Neural progenitor cell (in vitro differentiated cells): ENCODE data around the gene TBCA. TPM values are rescaled to one million over a fixed set of nuclear protein-coding genes. Genes with fewer than 3 reads are reported as not detected.

Experiments used
- DNase-seq: peaks from one replicate; pipeline ENCODE4 v3.0.0-alpha.2; 2016; ENCODE audit warnings: low spot score
- H2AFZ ChIP-seq: fragments of 200-600 bp; sonication (generic); replicated peaks from 2 replicates; pipeline ENCODE4 v1.6.1; 2016; ENCODE audit warnings: antibody characterized with exemption
- H3F3A ChIP-seq: fragments of 200-600 bp; sonication (generic); 2 replicates; pipeline ENCODE4 v1.6.1; 2016; ENCODE audit warnings: antibody characterized with exemption, low read depth
- H3K27ac ChIP-seq: fragments of 200-600 bp; sonication (generic); 2 replicates; pipeline ENCODE4 v1.5.1; 2016; ENCODE audit warnings: mild to moderate bottlenecking
- H3K27me3 ChIP-seq: fragments of 200-600 bp; sonication (generic); 2 replicates; pipeline ENCODE4 v1.6.1; 2016; ENCODE audit warnings: mild to moderate bottlenecking, moderate library complexity
- H3K36me3 ChIP-seq: fragments of 200-600 bp; sonication (generic); 2 replicates; pipeline ENCODE4 v1.5.1; 2016
- H3K4me1 ChIP-seq: fragments of 200-600 bp; sonication (generic); 2 replicates; pipeline ENCODE4 v1.6.1; 2016; ENCODE audit warnings: mixed run types
- H3K4me2 ChIP-seq: fragments of 200-600 bp; sonication (generic); 2 replicates; pipeline ENCODE4 v1.6.1; 2016
- H3K4me3 ChIP-seq: fragments of 200-600 bp; sonication (generic); 2 replicates; pipeline ENCODE4 v1.5.1; 2016
- H3K79me2 ChIP-seq: fragments of 200-600 bp; sonication (generic); 2 replicates; pipeline ENCODE4 v1.6.1; 2016; ENCODE audit warnings: low read depth
- H3K9ac ChIP-seq: fragments of 200-600 bp; sonication (generic); 2 replicates; pipeline ENCODE4 v1.6.1; 2016
- H3K9me3 ChIP-seq: fragments of 200-600 bp; sonication (generic); 2 replicates; pipeline ENCODE4 v1.5.1; 2016; ENCODE audit warnings: low read depth
- H4K20me1 ChIP-seq: fragments of 200-600 bp; sonication (generic); 2 replicates; pipeline ENCODE4 v1.6.1; 2016; ENCODE audit warnings: low read depth
- H3K27ac Mint-ChIP-seq: 3 replicates; pipeline ENCODE4 v1.8.0; 2021; ENCODE audit warnings: mixed read lengths
- H3K27me3 Mint-ChIP-seq: 2 replicates; pipeline ENCODE4 v1.8.0; 2022; ENCODE audit warnings: low read depth, mild to moderate bottlenecking, inconsistent platforms, moderate library complexity, mixed read lengths; ENCODE audit not compliant: insufficient read depth
- H3K36me3 Mint-ChIP-seq: 3 replicates; pipeline ENCODE4 v1.8.0; 2021; ENCODE audit warnings: mixed read lengths
- H3K4me1 Mint-ChIP-seq: 3 replicates; pipeline ENCODE4 v1.8.0; 2021; ENCODE audit warnings: mixed read lengths
- H3K4me3 Mint-ChIP-seq: 3 replicates; pipeline ENCODE4 v1.8.0; 2021; ENCODE audit warnings: mild to moderate bottlenecking, moderate library complexity, mixed read lengths
- H3K9me3 Mint-ChIP-seq: 3 replicates; pipeline ENCODE4 v1.8.0; 2020; ENCODE audit warnings: mixed read lengths
- EZH2 ChIP-seq: fragments of 200-600 bp; sonication (generic); IDR thresholded peaks from 2 replicates; pipeline ENCODE4 v1.6.1; 2017; ENCODE audit warnings: antibody characterized with exemption, mild to moderate bottlenecking, moderate library complexity
- EZH2phosphoT487 ChIP-seq: fragments of 200-600 bp; sonication (generic); IDR thresholded peaks from 2 replicates; pipeline ENCODE4 v1.6.1; 2017; ENCODE audit warnings: antibody characterized with exemption
- total RNA-seq: library from RNA; depleted of rRNA; stranded (reverse); fragments of >200 nt; gene quantifications from 2 replicates; pipeline ENCODE4 v1.2.3, GENCODE V29; 2015; ENCODE audit warnings: low replicate concordance
- TF ChIP-seq, protein P1 (sequence below): fragments of 200-600 bp; sonication (generic); IDR thresholded peaks from 2 replicates; pipeline ENCODE4 v1.5.1; 2017; ENCODE audit warnings: antibody characterized with exemption, mild to moderate bottlenecking

TBCA gene
- total RNA-seq, 1 donor from 2014 or later = 270 TPM

DNA sequence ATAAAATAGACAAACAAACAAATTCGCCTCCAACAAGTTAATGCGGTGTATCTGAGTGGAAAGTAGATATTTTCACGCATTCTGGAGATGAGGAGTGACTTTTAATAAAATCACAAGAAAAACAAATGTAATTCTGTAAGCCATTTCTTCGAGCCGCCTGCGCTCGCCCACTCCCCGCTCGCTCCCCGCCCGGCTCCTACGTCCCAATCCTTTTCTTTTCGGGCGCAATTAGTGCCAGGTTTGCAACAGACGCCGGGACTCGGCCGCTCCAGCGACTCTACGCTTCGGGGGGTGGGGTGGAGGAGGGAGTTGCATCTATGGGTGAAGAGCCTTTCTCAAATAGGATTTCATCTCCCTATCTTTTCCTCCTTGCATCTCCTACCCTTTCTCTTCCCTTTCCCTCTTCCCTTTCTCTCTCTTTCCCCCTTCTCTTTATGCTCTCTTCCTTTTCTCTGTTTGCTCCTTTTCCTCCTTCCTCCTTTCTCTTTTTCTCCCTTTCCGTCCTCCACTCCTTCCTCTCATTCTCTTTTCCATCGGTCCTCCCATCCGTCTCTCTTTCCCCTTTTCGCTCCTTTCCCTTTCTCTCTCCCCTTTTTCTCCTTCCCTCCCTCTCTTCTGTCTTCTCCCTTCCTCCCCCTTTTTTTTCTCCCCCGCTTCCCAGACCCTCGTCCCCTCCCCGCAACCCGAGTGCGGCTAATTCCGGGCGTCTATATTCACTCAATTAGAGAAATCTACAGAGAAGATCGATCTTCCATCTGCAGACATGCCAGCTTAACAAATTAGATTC is 131.6 kb downstream of the TBCA start:
- peaks cover 93% of the 10 kb centered on the region for H3K27me3 Mint-ChIP-seq
- TF ChIP-seq EZH2phosphoT487 = peak; percentile 72
- TF ChIP-seq, protein P1, sequence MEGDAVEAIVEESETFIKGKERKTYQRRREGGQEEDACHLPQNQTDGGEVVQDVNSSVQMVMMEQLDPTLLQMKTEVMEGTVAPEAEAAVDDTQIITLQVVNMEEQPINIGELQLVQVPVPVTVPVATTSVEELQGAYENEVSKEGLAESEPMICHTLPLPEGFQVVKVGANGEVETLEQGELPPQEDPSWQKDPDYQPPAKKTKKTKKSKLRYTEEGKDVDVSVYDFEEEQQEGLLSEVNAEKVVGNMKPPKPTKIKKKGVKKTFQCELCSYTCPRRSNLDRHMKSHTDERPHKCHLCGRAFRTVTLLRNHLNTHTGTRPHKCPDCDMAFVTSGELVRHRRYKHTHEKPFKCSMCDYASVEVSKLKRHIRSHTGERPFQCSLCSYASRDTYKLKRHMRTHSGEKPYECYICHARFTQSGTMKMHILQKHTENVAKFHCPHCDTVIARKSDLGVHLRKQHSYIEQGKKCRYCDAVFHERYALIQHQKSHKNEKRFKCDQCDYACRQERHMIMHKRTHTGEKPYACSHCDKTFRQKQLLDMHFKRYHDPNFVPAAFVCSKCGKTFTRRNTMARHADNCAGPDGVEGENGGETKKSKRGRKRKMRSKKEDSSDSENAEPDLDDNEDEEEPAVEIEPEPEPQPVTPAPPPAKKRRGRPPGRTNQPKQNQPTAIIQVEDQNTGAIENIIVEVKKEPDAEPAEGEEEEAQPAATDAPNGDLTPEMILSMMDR = no peak
- TF ChIP-seq EZH2 = peak; percentile 92
- peaks cover 63% of the 10 kb centered on the region for H4K20me1 ChIP-seq
- peaks cover 5% of the 10 kb centered on the region for H3K9me3 Mint-ChIP-seq
- peaks cover 100% of the 10 kb centered on the region for H3K27me3 ChIP-seq
- H3K79me2 ChIP-seq = no peaks in the 10 kb centered on the region
- no peak overlapping the region for H3K27ac Mint-ChIP-seq
- no peaks in the 10 kb centered on the region for H3K36me3 Mint-ChIP-seq
- H3K4me1 ChIP-seq = peaks cover 57% of the 10 kb centered on the region
- no peak overlapping the region for H3K9ac ChIP-seq
- peaks cover 33% of the 10 kb centered on the region for H3K4me1 Mint-ChIP-seq
- peak overlapping the region; percentile 29 for H3K4me3 ChIP-seq
- peak; percentile 79 for DNase-seq
- H2AFZ ChIP-seq = no peak overlapping the region
- H3K36me3 ChIP-seq = no peaks in the 10 kb centered on the region
- H3K27ac ChIP-seq = no peak overlapping the region
- peak overlapping the region; percentile 93 for H3K4me2 ChIP-seq
- H3K9me3 ChIP-seq = no peaks in the 10 kb centered on the region
- peaks cover 59% of the 10 kb centered on the region for H3F3A ChIP-seq
- H3K4me3 Mint-ChIP-seq = peak overlapping the region; percentile 1

GRCh38 chr5:77643654-77644370 is 132.3 kb downstream of the TBCA start:
- Mint-ChIP-seq H3K4me3 (peak overlapping the region; percentile 54), H3K9me3 (peaks cover 5% of the 10 kb centered on the region)
- peak overlapping the region; percentile 29 for H3K4me3 ChIP-seq

GRCh38 chr5:77642738-77643653 is 133.1 kb downstream of the TBCA start:
- peaks cover 70% of the 10 kb centered on the region for H3K4me1 ChIP-seq
- H3K9me3 ChIP-seq = no peaks in the 10 kb centered on the region
- H3K27me3 Mint-ChIP-seq = peaks cover 94% of the 10 kb centered on the region
- H3K27ac ChIP-seq = no peak overlapping the region
- TF ChIP-seq, protein P1 = no peak
- peak; percentile 52 for TF ChIP-seq EZH2phosphoT487
- H3K27ac Mint-ChIP-seq = no peak overlapping the region
- no peak overlapping the region for H3K9ac ChIP-seq
- no peaks in the 10 kb centered on the region for H3K36me3 ChIP-seq
- peak; percentile 78 for DNase-seq
- peaks cover 100% of the 10 kb centered on the region for H3K27me3 ChIP-seq
- peak overlapping the region; percentile 29 for H3K4me3 ChIP-seq
- peaks cover 2% of the 10 kb centered on the region for H3K9me3 Mint-ChIP-seq
- no peaks in the 10 kb centered on the region for H3K36me3 Mint-ChIP-seq
- no peaks in the 10 kb centered on the region for H3K79me2 ChIP-seq
- H3K4me2 ChIP-seq = peak overlapping the region; percentile 93
- H4K20me1 ChIP-seq = peaks cover 78% of the 10 kb centered on the region
- peaks cover 35% of the 10 kb centered on the region for H3K4me1 Mint-ChIP-seq
- peaks cover 74% of the 10 kb centered on the region for H3F3A ChIP-seq
- no peak overlapping the region for H2AFZ ChIP-seq
- no peak overlapping the region for H3K4me3 Mint-ChIP-seq

More at GRCh38 chr5:77643654-77644370, 132.3 kb downstream of the TBCA start:
- no peak overlapping the region for H3K27ac Mint-ChIP-seq
- Histone ChIP-seq H3K9me3 (no peaks in the 10 kb centered on the region), H4K20me1 (peaks cover 71% of the 10 kb centered on the region), H2AFZ (no peak overlapping the region), H3K27ac (no peak overlapping the region), H3K79me2 (no peaks in the 10 kb centered on the region), H3K4me2 (peak overlapping the region; percentile 93), H3K9ac (no peak overlapping the region), H3F3A (peaks cover 67% of the 10 kb centered on the region), H3K27me3 (peaks cover 100% of the 10 kb centered on the region), H3K4me1 (peaks cover 65% of the 10 kb centered on the region), H3K36me3 (no peaks in the 10 kb centered on the region)
- no peaks in the 10 kb centered on the region for H3K36me3 Mint-ChIP-seq
- TF ChIP-seq EZH2 (peak; percentile 46), EZH2phosphoT487 (no peak)
- TF ChIP-seq, protein P1 = no peak
- H3K4me1 Mint-ChIP-seq = peaks cover 35% of the 10 kb centered on the region
- H3K27me3 Mint-ChIP-seq = peaks cover 95% of the 10 kb centered on the region
- peak; percentile 77 for DNase-seq
